ENCODE data around the gene IFITM1.
"Not testable (repeated sequence)": the region's sequence is repeated elsewhere in the genome, so short reads cannot be mapped to it uniquely, and the experiment has no call there.

IFITM1 gene

DNA sequence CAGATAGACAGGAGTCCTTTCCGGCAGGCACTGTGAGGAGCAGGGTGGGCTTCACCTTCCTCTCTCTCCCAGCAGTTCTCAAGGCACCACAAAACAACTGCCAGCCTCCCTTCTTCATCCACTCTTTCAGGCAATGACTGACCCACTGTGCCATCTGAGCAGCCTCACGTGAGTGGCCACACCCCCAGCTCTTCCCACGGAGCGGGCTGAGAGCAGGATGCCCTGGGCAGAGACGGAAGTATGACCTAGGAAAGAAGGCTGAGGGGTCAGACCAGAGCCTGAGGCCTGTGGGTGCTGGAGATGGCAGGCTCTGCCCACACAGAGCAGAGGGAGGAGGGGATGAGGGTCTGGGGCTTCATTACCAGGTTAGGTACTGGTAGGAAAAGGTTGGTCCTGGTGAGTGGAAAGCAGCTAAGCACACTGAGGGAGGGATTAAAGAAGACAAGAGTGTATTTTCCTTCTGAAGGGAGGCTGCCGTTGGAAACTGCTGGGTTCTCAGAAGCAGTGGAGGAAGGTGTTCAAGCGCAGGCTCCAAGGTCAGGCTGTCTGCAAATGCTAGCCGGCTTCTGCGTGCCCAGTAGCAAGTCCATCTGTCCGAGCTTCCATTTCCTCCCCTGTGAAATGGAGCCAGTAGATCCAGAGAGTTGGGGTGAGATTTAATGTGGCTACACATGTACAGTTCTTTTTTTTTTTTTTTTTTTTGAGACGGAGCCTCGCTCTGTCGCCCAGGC lies 31.0 kb upstream of the IFITM1 start:
- no peak for DNase-seq (ENCODE audit: low spot score)

- DNase-seq (ENCODE audit: low spot score): no peak
Observed at GRCh38 chr11:283405-284104, 30.3 kb upstream of the IFITM1 start.

- DNase-seq (ENCODE audit: low spot score): no peak
Observed at GRCh38 chr11:284105-285020, 29.5 kb upstream of the IFITM1 start.

DNA sequence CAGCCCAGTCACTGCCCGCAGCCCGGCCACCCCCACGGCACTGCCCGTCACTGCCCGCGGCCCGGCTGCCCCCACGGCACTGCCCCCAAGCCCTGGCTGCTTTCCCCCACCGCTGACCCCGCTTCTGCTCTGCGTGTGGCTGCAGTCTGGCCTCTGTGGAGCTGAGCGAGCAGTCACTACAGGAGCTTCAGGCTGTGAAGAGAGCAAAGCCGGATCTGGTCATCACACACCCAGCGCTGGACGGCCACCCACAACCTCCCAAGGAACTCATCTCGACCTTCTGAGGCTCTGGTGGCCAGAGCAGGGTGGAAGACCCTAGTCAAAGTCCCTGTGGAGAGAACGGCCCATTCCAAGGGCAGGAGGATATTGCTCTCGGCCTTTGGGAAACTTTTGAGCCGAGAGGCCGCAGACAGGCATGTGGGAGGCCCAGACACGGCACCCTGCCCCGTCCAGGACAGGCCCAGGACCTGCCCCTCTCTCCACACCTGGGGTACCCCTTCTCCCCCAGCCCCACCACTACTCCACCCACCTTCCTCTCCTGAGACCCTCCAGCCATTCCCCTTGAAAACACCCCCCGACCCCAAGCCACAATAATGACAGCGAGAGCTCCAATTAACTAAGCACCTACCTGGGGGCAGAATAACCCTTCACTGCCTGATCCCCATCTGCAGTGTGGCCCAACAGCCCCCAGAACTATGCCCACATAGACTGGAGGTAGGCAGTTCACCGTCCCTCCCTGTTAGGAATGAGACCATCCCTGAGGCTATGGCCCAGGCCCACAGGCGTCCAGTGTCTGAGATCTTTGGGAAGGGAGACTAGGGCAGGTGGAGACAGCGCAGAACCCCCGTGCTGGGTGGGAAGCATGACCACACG lies 28.6 kb upstream of the IFITM1 start:
- no peak for DNase-seq (ENCODE audit: low spot score)

DNA sequence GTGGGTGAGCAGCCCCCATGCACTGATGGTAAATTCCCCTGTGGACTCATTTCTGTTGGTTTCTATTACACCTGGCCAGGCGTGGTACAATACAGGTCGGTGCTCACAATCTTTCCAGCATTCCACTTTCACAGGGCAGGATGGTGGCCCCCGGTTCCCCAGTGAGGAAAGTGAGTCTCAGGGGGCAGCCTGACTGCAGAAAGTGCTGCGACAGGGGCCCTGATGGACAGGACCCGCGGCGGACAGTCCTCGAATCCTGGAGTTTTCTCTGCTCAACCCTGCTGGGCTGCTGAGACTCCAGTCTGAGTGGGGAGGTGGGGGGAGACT lies 28.0 kb upstream of the IFITM1 start:
- no peak for DNase-seq (ENCODE audit: low spot score)

GRCh38 chr11:286977-287820 lies 26.6 kb upstream of the IFITM1 start:
- not testable (repeated sequence) for DNase-seq (ENCODE audit: low spot score)

GRCh38 chr11:287821-288477 lies 25.9 kb upstream of the IFITM1 start:
- no peak for DNase-seq (ENCODE audit: low spot score)

DNA sequence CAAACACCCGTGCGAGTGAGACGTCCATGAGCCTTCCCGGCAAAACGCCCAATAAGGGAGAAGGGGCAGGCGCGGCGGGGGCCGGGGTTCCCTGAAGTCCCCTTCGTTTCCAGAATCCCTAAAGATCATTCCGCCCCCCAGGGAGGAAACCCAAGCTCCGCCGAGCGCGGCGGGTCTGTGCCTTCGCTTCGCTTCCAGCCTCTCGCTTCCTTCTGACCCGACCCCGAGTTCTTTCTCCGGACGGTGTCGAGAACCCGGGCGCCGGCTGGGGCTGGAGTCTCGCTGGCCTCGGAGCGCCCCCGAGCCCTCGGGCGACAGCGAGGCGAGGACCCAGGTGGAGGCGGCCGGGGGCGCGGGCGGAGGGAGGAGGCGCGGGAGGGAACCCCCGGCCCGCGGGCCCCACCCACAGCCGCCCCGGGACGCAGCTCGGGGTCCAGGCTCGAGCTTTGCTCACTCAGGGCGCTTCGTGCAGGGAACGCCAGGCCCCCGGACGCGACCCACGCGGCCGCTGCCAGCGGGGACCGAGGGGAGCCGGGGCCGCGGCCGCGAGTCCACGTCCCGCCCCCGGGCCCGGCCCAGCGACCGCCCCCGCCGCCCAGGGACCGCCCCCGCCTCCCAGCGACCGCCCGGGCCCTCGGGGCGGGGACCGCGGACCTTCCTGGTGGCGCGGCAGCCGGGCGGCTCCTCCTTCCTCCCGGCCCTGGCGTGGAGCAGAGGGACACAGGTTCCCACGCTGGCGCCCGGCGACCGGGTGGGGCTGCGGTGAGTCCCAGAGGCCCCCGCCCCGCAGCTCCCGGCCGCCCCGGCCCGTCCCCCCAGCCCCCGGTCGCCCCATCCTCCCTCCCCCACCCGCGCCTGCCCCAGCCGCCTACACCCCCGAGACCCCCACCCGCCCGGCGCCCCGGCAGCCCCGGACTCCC lies 25.1 kb upstream of the IFITM1 start, which contains the start of gene PGGHG:
Gene PGGHG (plus strand): TSS at position 649 of the 920 bp plus-strand sequence. CDS start 691 bp downstream, outside the sequence.
- peak; percentile 36 for DNase-seq (ENCODE audit: low spot score)

DNA sequence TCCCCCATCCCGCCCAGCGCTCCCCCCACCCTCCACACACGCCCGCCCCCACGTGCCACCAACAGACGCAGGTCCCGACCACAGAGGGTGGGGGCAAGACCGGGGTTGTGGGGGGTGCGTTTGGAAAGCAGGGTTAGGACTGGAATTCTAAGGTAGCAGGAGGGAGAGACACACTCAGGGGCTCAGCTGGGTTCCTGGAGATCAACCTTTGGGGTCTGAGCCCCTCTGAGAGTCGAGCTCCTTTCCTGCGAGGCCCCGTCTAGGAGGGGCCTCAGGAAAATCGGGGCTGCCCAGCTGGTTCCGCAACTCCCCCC lies 24.5 kb upstream of the IFITM1 start:
- DNase-seq (ENCODE audit: low spot score): no peak

- DNase-seq (ENCODE audit: low spot score): no peak
Observed at GRCh38 chr11:289712-290620, 23.9 kb upstream of the IFITM1 start.

- DNase-seq (ENCODE audit: low spot score): peak; percentile 27
Observed at GRCh38 chr11:290621-291231, 23.1 kb upstream of the IFITM1 start.

GRCh38 chr11:291281-292210 lies 22.3 kb upstream of the IFITM1 start:
- no peak for DNase-seq (ENCODE audit: low spot score)

- no peak for DNase-seq (ENCODE audit: low spot score)
Observed at GRCh38 chr11:292211-293121, 21.4 kb upstream of the IFITM1 start.

DNA sequence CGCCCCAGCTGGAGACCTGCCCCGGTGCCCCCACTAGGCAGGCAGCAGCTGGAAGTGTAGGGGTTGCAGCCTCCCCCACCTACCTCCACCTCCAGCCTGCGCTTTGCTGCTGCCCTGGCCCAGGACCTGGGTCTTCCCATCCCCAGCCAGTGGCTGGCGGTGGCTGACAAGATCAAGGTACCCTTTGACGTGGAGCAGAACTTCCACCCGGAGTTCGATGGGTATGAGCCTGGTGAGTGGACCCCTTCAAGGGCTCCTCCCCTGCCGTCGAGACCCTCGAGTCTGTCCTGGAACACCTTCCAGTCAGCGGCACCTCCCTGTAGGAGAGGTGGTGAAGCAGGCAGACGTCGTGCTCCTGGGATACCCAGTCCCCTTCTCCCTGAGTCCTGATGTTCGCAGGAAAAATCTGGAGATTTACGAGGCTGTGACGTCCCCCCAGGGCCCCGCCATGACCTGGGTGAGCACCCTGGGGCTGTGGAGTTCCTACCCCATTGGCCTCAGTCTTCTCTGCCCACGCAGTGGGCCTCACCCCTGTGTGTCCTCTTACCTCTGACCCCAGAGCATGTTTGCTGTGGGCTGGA lies 20.5 kb upstream of the IFITM1 start:
- no peak for DNase-seq (ENCODE audit: low spot score)

Measured in NAMALWA (cell line).